Stimulated activated CD4-positive, alpha-beta T cell treated with anti-CD3 and anti-CD28 coated beads, Interleukin-4, amount 100 ng/mL, for 4 hours (primary cell): Measurements from ENCODE around the gene SLC25A21.
A peak's percentile ranks its signal among the peaks of the same experiment; 100 is the strongest.

ENCODE experiments used
- DNase-seq, 2 experiments: peaks; one replicate each; pipeline ENCODE4 v3.0.0-alpha.2; 2020

Gene SLC25A21

DNA sequence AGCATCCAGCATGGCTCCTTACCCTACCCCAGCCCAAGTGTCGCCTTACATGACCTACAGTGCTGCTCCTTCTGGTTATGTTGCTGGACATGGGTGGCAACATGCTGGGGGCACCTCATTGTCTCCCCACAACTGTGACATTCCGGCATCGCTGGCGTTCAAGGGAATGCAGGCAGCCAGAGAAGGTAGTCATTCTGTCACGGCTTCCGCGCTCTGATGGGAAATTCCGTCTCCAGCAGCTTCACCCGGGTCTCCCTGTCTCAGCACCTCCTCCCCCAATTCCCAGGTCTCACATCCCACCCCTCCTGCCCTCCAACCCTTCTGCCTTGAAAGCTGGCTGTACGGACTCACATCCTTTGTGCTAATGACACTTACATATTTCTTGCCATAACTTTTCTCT is 496.2 kb downstream of the SLC25A21 start:
- DNase-seq, result no peak

DNA sequence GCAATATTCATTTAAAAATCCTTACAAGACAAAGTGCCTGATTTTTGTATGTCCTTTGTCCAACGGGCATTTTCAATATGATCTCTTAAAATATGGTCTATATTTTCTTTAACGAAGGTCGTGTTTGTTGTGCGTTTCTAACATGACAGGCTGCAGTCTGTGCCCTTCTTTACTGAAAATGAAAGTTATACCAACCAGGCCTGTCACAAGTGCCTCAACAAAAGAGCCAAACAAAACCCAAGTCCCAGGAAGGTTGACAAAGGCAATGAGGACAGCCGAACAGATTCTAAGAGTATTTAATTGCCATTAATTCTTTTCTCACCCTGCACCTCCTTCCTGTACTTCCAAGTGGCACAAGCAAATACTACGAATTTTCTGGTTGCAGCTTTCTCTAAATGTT is 496.8 kb downstream of the SLC25A21 start:
- DNase-seq, result no peak

DNA sequence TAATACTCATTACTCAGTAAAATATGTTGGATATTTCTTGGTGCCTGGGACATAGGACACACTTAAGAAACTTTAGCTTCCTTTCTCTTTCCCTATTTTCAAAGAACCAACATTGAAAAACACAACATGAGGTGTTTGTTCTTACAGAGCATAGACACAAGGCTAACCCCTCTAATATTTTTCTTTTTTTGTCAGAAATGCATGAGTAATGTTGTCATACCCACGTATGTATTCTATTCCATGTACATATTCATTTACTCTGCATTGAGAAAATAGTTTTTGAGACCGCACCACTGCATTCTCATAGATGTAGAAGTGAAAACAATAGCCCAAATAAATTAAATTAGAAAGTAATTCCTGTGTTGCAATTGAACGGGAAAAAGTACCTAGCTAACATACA is 497.7 kb downstream of the SLC25A21 start:
- no peak for DNase-seq

DNA sequence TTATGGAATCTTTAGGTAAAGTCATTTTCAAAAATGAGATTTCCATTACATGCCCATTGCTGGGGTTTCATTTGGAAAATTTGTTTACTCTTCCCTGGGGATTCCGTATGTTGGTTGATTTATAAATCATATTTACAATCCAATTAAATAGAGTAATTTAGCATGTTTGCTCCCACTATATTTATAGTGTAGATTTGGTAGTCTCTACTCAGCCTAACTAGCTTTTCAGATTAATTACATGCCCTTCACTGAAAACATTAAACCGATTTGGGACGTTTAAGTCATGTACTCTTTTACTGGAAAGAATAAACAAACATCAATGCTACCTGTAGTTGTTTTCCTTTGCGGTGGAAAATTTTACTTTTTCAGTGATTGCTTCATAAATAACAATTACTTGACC is 500.3 kb downstream of the SLC25A21 start:
- no peak for DNase-seq

DNA sequence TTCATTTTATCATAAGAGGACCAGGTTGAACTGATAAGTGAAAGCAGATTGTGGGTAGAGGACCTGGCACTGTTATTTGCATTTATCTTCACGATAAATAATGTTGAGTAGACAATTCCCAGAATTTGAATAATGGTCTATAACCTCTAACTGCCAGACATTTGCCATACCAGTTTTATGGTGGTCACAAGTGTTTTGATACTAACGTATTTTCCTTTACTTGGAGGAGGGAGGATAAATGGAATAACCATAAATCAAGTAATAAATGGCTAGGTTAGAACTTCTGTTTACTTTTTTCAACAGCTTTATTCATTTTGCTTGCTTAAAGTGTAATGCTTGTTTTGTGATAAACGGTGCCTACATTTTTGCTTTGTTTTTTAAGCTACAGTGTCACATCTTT is 501.3 kb downstream of the SLC25A21 start:
- DNase-seq, result no peak

DNA sequence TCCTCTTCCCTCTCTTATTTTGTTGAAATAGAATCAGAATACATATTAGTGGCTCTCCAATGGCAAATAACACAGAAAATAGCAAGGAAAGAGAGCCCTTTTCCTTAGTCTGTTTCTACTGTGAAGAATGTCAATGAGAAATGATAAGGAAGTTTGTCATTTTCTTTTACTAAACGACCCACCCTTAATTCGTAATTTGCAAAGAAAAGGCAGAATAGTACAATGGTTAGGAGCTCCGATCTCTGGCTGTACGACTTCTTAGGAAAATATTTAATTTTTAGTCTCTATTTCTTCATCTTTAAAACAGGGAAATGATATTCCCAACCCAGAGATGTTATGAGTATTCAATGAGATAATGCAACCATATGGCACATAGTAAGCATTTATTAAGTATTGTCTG is 504.7 kb downstream of the SLC25A21 start:
- DNase-seq, result no peak

DNA sequence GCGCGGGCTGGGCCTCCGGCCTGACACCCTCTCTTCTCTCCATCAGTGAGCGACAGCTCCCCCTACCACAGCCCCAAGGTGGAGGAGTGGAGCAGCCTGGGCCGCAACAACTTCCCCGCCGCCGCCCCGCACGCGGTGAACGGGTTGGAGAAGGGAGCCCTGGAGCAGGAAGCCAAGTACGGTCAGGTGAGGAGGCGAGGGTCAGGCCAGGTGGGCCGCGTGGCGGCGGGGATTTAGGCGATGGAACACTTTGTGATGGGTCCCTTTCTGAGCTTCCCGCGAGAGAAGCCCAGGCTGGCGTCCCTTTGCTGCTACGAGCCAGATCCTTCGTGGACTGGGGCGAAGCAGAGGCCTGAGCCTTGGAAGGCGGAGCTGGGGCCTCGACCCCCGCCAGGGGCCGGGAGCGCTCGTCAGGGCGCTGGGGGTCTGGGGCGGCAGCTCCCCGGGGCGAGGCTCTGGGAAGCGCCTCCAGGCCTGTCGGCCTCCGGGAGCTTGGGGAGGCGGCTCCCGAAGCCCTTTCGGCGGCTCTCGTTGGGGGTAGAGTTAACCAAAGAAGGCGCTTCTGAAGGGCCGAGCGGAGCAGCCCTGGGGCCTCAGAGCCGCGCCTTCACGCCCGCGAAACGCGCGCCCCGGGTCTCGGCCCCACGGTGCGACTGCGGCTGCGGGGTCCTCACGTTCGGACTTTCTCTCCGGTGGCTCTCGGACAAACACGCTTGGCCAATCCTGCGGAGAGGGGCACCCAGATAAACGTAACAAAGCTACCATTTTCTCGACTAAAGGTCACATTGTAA is 505.8 kb downstream of the SLC25A21 start:
- no peak for DNase-seq

DNA sequence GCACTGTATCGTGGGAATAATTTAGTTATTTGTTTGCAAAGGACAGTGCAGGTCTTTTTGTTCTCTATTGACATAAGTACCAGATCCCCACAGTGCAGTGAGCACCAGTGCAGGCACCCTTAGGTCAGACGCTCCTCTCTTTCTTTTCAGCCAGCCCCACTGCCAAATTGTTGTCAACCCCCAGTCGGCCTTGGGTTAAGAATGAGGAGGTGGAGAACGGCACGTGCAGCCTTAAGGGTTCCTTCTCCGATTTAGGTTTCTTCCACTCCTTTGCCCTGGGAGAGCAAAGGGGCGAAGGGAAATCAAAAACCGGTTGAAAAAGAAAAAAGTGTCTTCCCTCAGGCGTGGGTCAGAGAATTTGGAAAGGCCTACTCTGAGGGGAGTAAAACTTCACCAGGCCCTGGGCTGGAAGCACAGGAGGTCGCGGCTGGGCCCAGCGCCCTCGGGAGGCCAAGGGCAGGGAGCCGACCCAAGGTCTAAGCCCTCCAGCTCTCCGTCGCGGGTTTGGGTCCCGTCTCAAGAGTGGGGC is 506.5 kb downstream of the SLC25A21 start:
- no peak for DNase-seq

DNA sequence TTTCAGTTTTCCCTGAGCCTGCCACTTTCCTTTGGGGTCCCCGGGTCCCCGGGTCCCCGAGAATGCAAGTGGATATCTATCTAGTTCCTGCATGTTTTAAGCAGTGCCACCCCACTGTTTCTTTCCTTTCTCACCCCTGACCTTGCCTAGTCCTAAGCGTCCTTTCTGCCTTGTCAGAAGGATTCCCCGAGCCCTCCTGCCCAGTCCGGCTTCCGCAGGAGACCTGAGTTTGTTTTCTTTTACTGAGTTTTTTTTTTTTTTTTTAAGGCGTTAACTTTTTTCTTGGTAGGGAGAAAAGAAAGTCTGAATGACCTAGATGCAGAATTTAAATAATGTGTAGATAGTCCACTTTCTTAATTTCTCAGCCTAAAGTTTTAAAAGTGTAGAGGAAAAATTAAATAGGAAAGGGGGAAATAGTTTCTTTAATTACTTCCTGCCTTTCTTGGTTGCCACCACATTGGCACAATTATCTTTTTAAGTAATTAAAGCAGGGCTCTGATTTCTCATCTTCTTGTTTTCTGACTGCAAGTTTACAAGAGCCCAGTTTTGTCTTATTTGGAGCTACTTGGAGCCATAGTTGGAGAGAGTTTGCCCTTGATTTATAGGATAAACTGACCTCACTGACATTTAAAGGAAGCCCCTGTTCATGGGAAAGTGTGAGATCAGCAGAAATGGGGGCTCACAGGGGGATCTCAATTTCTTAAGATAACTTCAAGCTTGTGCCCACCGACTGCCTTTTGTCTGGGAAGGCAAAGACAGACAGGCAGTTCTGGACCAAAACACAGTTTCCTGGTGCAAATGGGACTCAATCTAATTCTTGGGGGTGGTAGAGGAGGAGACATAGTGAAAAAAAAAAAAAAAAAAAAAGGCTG is 507.8 kb downstream of the SLC25A21 start:
- DNase-seq, result no peak

DNA sequence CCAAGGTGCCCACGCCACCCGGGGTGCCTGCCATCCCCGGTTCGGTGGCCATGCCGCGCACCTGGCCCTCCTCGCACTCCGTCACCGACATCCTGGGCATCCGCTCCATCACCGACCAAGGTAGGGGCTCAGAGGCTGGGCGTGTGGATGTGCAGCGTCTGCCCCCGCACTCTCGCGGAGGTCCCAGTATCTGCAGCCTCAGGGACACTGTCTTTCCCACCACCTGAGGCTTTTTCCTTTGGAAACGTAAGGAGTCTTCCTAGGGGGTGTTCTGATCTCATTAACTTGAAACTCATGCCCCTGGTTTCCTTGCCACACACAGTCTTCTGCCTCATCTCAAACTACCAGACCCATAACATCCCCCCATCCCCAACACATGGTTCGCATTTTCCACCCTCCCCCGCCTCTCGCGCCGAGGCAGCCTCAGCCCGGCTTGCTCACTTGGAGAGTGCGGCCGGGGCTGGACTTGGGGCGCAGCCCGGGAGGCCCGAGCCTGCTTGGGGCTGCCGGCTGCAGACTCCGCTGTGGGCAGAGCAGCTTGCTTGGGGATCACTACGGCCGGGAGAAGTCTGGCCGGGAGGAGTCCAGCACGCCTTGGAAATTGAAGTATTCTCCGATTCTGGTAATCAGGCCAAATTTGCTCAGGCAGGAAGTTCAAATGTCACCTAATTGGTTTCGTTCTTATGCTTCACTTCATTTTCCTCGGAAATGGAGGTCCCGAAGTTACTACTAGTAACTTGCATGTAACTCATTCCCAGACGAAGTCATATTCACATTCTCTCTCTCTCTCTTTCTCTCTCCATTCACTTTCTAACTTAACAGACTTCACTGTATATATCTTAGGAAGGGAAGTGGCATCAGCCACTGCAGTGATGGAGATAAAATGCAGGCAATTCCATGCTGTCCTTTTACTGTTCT is 508.7 kb downstream of the SLC25A21 start:
- DNase-seq, result no peak

DNA sequence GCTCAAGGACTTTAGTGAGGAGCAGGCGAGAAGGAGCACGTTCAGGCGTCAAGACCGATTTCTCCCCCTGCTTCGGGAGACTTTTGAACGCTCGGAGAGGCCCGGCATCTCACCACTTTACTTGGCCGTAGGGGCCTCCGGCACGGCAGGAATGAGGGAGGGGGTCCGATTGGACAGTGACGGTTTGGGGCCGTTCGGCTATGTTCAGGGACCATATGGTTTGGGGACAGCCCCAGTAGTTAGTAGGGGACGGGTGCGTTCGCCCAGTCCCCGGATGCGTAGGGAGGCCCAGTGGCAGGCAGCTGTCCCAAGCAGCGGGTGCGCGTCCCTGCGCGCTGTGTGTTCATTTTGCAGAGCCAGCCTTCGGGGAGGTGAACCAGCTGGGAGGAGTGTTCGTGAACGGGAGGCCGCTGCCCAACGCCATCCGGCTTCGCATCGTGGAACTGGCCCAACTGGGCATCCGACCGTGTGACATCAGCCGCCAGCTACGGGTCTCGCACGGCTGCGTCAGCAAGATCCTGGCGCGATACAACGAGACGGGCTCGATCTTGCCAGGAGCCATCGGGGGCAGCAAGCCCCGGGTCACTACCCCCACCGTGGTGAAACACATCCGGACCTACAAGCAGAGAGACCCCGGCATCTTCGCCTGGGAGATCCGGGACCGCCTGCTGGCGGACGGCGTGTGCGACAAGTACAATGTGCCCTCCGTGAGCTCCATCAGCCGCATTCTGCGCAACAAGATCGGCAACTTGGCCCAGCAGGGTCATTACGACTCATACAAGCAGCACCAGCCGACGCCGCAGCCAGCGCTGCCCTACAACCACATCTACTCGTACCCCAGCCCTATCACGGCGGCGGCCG is 509.6 kb downstream of the SLC25A21 start:
- no peak for DNase-seq

DNA sequence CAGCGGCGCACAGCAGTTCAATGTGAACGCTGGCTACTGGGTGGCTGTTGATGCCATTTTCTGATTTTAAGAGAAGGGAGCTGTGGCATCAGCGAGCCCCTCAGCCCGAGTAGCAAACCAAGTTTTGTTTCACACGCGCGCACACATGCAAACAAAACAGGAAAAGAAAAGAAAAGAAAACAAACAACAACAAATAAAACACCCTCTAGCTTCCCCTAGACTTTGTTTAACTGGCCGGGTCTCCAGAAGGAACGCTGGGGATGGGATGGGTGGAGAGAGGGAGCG is 510.2 kb downstream of the SLC25A21 start:
- no peak for DNase-seq

DNA sequence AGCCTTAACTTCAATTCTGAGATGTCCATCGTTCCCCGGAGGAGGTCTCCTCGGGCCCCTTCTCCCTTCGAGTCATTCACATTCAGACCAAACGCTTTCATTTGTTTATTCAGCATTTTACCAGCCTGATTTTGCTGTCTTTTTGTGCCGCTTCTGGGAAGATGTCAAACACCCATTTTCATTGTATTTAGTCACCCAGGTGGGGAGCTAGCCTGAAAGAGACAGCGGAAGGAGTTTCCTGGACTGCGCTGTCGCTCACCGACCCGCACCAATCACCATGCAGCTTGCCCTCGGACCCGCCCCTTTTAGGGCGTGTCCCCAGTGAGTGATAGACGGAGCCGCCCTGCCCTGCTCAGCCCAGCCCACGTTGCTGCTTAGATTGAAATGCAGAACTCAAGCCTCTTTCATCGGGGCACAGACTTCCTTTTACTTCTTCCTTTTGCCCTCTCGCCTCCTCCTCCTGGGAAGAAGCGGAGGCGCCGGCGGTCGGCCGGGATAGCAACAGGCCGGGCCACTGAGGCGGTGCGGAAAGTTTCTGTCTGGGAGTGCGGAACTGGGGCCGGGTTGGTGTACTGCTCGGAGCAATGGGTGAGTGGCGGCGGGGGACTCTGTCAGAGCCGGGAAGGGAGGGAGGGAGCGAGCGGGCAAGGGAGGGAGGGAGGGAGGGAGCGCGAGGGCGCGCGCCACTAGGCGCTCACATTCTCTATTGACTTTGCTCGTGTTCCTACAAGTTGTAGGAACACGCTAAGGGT is 510.7 kb downstream of the SLC25A21 start, which contains the start of gene PAX9:
PAX9 (plus strand) TSS at position 355 of the 752 bp plus-strand sequence; CDS start at position 585, 230 bp downstream.
- DNase-seq, result peak in 1 of 2 experiments; percentile 16

DNA sequence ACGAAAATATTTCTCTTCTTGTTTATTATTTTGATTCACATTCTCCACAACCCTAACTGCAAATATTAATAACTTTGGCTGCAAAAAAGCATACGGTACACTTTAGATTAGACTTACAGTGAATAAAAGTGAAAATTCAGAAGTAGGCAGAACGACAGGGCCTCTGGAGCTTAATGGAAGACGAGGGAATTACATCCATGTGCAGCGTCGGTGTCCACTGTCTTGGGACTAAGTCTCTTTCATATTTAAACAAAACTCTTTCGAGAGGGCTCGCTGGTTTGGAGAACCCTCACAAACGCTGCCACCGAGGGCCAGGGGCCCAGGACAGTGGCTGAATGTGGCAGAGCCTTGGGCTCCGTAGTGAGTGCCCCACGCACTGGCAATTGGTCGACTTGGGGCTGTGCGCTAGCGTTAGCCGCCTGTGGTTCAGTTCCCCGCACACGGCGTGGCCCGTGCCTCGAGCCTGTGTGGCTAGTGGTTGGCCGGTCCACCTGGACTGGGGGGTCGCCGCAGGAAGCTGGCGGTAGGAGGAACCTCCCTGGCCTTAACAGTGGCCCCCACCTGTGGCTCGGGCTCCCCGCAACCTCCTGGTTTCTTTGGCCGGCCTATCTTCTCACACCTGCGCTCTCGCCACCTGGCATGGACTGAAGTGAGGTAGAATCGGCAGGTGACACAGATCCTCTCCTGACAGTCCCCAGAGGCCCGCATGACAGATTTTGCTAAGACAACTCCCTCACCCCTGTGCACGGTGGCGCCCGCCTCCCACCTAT is 511.5 kb downstream of the SLC25A21 start:
- no peak for DNase-seq

DNA sequence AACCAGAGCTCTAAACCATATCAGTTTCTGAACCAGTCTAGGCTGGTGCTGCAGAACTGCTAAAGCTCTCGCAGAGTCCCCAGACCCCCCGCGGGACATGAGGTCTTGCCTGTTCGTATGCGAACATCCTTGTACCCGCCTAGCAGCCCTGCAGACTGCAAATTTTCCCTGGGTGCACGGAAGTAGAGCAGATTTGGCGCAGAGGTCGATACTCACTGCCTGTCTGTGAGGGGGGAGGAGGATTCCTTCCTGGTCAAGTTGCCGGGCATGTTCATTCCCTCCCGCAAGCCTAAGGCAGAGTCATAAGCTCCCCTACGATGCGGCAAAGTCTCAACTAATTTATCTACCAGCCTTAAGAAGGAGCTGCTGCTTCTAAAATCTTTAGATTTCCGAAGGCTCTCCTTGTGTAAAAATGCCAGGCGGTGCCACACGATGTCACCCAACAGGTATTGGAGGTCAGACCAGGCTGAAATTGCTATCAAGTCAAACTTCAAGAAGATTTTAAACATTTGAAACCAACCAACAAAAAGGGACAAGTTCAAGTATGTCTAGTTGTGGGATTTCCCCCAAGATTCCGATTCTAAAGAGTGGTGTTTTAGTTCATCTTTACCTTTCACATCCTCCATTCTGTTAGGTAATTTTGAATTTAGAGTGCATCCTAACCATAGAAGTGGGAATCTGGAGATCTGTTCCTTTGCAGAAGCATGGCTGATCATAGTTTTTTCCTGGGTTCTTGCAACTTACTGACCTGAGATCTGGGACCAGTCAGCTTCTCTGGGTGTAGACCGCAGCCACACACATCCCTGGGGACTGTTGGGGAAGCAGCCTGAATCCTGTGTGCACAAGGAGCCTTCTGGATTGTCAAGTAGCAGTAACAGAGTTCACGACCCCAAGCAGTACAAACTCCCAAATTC is 512.3 kb downstream of the SLC25A21 start:
- DNase-seq, result no peak

DNA sequence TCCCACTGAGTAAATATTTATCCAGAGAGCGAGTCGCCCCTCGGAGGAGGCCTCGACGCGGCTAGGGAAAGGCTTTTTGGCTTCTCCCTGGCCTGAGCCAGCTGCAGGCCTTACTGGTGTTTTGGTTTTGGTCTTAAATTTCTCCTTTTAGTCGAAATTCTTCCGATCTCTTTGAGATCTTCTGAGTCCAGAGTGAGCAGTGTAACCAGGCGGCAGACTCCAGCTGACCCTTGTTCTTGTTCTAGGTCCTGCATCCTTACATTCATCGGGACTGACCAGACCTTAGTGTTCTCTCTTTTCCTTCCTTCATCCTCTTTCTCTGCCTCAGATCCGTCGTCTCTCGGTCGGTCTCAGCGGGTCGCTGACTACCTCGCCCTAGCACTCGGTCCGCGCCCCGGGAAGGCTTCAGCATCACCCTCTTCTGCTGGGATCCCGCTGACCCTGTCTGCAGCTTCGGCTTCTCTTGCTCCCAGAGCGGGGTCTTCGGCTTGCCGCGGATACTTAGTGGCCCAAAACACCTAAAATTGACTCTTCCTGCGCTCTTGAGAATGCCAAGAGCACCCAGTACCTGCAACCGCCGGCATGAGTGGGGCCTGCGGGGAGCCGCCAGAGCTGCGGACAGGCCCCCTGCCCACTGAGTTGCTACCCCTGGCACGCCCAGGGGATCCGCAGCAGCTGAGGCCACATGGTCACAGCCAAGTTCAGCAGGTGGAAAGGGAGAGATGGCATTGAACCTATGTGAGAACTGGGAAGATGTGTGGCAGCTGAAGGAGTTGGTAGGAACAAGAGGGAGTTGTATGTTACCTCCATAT is 513.2 kb downstream of the SLC25A21 start:
- DNase-seq, result no peak

DNA sequence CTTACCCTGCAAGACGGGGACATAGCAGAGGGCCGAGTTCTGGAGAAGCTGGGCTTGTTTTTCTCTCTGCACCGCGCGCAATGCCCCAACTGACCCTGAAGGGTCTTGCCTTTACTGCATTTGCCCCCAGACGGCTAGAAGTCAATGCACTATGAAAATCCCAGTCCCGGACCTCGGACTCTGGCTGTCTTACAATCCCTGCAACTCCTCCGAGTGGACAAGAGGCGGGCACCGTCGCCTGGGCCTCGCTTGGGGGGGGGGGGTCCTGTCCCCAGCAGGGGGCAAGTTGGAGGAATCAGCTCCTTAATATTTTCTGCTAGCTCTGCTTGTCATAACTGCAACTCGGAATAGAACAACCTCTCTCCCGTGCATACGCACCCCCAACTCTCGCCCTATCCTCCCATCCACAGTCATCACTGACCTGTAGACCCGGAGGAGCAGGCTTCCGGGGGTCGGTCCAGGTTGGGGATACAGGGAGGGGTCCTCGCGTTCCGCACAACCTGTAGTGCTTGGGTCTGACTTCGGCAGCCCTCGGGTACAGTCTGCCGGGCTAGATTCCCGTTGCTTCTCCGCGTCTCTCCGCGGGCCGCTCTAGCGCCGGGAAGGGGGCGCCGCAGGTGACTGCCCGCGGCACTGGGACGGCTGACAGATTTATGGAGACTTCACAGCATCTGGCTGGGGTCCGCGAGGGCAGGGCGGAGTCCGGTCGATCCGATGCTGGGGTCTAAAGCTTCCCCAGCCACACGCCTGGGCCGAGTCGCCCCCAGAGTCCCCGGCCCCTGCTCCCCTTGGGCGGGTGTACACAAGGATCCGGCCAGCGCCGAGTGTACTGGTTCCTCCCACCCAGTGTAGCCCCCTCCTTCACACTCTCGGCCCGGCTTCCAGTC is 514.0 kb downstream of the SLC25A21 start:
- DNase-seq, result no peak
